ENCODE measurements around the gene HDDC3. TPM values are rescaled to one million over a fixed set of nuclear protein-coding genes. Genes with fewer than 3 reads are reported as not detected.

The HDDC3 gene
- total and polyA plus RNA-seq, 4 experiments from 2014 or later: 27.4 to 38.7 (median 31.4) TPM

DNA sequence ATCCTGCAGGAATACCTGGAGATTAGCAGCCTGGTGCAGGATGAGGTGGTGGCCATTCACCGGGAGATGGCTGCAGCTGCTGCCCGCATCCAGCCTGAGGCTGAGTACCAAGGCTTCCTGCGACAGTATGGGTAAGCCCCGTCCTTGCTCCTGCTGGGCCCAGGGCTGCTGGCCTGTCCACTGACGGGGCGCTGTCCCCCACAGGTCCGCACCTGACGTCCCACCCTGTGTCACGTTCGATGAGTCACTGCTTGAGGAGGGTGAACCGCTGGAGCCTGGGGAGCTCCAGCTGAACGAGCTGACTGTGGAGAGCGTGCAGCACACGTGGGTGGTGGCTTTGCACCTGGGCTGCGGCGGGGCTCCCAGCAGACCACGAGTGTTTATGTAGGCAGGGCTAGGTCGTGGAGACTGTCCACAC, 43.0 kb downstream of the HDDC3 start:
- Mint-ChIP-seq H3K27me3 (peaks cover 5 to 9% of the 10 kb centered on the region in 2 donors), H3K27ac (no peak overlapping the region), H3K4me1 (peaks cover 2 to 17% (median 8%) of the 10 kb centered on the region in 4 donors), H3K9me3 (peaks cover 0 to 2% (median 0%) of the 10 kb centered on the region in 8 donors), H3K36me3 (peaks cover 0 to 3% of the 10 kb centered on the region in 2 donors), H3K4me3 (no peak overlapping the region)
- intact Hi-C loops (cut with micrococcal nuclease): no loop called here
- no peak for DNase-seq
- H3K36me3 ChIP-seq (ENCODE audit: insufficient read depth, low read length): no peaks in the 10 kb centered on the region
- H3K27me3 ChIP-seq (ENCODE audit: insufficient read depth, low read length): no peaks in the 10 kb centered on the region
- no peak overlapping the region for H3K4me3 ChIP-seq (ENCODE audit: low read length in 2 of 2)
- H3K4me1 ChIP-seq (ENCODE audit: insufficient read depth, low read length): peaks cover 5% of the 10 kb centered on the region
- H3K9me3 ChIP-seq (ENCODE audit: control insufficient read depth in 1 of 2, low read length in 2 of 2): no peaks in the 10 kb centered on the region
- ChIA-PET POLR2A (ENCODE audit: partially characterized antibody) (no interaction called here), CTCF (ENCODE audit: partially characterized antibody) (interaction anchor here (6.2 kb wide), 1 partner anchor 240 kb away, joined by 118 read pairs; no protein-coding TSS in a partner anchor)
- H3K27ac ChIP-seq (ENCODE audit: low read depth, low read length): no peak overlapping the region

DNA sequence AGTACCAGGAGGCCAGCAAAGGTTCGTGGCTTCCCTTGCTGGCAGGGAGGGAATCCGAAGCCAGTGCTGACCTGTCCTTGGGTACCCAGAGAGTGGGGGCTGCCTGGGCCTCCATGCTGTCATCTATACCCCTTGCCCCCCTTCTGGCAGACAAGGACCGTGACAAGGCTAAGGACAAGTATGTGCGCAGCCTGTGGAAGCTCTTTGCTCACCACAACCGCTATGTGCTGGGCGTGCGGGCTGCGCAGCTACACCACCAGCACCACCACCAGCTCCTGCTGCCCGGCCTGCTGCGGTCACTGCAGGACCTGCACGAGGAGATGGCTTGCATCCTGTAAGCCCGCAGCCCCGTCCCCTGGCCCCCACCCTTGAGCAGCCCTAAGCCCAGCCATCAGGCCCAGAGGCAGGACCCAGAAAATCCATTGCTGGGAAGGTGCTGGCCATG, 45.3 kb downstream of the HDDC3 start:
- H3K4me3 Mint-ChIP-seq: no peak overlapping the region
- no peaks in the 10 kb centered on the region for H3K9me3 Mint-ChIP-seq
- CTCF ChIA-PET (ENCODE audit: partially characterized antibody): interaction anchor here (1.7 to 6.2 kb wide), 13 partner anchors 8 to 567 kb away, joined by 5 to 118 read pairs (median 19); partner anchors contain the start of genes HDDC3, MAN2A2 and UNC45A
- peaks cover 2 to 17% (median 8%) of the 10 kb centered on the region in 4 donors for H3K4me1 Mint-ChIP-seq
- Histone ChIP-seq H3K4me1 (ENCODE audit: insufficient read depth, low read length) (peaks cover 5% of the 10 kb centered on the region), H3K27me3 (ENCODE audit: insufficient read depth, low read length) (no peaks in the 10 kb centered on the region), H3K36me3 (ENCODE audit: insufficient read depth, low read length) (no peaks in the 10 kb centered on the region), H3K9me3 (ENCODE audit: control insufficient read depth in 1 of 2, low read length in 2 of 2) (no peaks in the 10 kb centered on the region), H3K27ac (ENCODE audit: low read depth, low read length) (no peak overlapping the region), H3K4me3 (ENCODE audit: low read length in 2 of 2) (no peak overlapping the region)
- DNase-seq: no peak
- POLR2A ChIA-PET (ENCODE audit: partially characterized antibody): interaction anchor here (2.6 to 2.8 kb wide), 2 partner anchors 16 to 45 kb away, joined by 8 to 9 read pairs; partner anchors contain the start of genes HDDC3 and MAN2A2
- H3K36me3 Mint-ChIP-seq: peaks cover 0 to 4% of the 10 kb centered on the region in 2 donors
- H3K27ac Mint-ChIP-seq: no peak overlapping the region
- intact Hi-C loops (cut with micrococcal nuclease): no loop called here
- peaks cover 5 to 9% of the 10 kb centered on the region in 2 donors for H3K27me3 Mint-ChIP-seq

DNA sequence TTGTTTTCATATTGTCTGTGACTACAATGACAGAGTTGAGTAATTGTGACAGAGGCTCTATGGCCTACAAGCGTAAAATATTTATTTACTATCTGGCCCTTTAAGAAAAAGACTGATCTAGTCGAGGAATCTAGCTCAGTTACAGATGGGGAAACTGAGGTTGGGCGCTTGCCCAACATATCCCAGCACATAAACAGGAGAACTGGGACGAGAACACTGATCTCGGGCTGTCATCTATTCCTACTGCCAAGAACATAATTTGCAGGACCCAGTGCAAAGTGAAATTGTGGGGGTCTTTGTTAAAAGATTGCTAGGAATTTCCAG, 46.1 kb downstream of the HDDC3 start:
- ChIA-PET POLR2A (ENCODE audit: partially characterized antibody) (interaction anchor here (1.2 to 2.8 kb wide), 5 partner anchors 17 to 241 kb away, joined by 3 to 9 read pairs (median 8); partner anchors contain the start of genes HDDC3, MAN2A2 and UNC45A), CTCF (ENCODE audit: partially characterized antibody) (interaction anchor here (0.7 to 6.2 kb wide), 47 partner anchors 9 to 593 kb away, joined by 3 to 118 read pairs (median 5); partner anchors contain the start of genes BLM, HDDC3, MAN2A2 and UNC45A)
- no peak overlapping the region for H3K27ac ChIP-seq (ENCODE audit: low read depth, low read length)
- no peak for DNase-seq
- no peak overlapping the region for H3K4me3 ChIP-seq (ENCODE audit: low read length in 2 of 2)
- H3K9me3 Mint-ChIP-seq: no peaks in the 10 kb centered on the region
- peaks cover 5% of the 10 kb centered on the region for H3K4me1 ChIP-seq (ENCODE audit: insufficient read depth, low read length)
- H3K4me3 Mint-ChIP-seq: peak overlapping the region in 1 of 8 donors; percentile 77
- no peaks in the 10 kb centered on the region for H3K27me3 ChIP-seq (ENCODE audit: insufficient read depth, low read length)
- H3K9me3 ChIP-seq (ENCODE audit: control insufficient read depth in 1 of 2, low read length in 2 of 2): no peaks in the 10 kb centered on the region
- H3K36me3 Mint-ChIP-seq: peaks cover 0 to 5% of the 10 kb centered on the region in 2 donors
- H3K4me1 Mint-ChIP-seq: peaks cover 2 to 17% (median 8%) of the 10 kb centered on the region in 4 donors
- peaks cover 5 to 9% of the 10 kb centered on the region in 2 donors for H3K27me3 Mint-ChIP-seq
- intact Hi-C loops (cut with micrococcal nuclease): loop anchor here (1.0 kb wide), 5 partner anchors 16 to 566 kb away; no protein-coding TSS in a partner anchor
- H3K27ac Mint-ChIP-seq: peak overlapping the region in 1 of 7 donors; percentile 60
- H3K36me3 ChIP-seq (ENCODE audit: insufficient read depth, low read length): no peaks in the 10 kb centered on the region

DNA sequence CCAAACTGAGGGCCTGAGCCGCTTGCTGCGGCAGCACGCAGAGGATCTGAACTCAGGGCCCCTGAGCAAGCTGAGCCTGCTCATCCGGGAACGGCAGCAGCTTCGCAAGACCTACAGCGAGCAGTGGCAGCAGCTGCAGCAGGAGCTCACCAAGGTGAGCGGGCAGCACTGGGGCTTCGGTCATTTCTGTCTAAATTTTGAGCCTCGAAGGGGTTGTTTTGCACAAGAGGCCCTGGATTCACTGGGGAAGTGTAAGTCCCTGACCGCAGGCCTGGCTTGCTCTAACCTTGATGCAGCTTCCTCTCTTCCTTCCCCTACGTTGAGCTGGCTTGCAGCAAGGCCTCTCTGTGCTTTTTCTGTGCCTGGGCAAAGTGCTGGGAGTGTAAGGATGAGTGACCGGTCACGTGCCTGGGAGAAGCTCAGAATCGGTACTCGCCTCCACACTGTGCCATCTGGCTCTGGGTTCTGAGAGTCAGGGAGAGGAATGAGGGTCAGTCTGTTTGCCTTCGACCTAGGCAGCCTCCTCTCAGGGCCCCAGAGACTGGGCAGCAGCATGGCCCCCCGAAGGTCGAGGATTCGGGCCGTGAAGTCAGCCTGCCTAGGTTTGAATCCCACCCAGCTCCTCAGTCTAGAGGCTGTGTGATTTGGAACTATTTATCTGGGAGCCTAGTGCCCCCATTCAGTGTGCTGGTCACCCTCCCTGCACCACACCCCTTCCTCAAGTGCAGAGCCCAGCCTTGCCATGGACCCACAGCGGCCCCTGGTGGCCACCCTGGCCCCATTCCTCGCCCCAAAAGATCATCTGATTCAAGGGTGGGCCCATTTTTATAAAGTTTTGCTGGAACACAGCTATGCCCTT, 46.7 kb downstream of the HDDC3 start:
- intact Hi-C loops (cut with micrococcal nuclease): loop anchor here (1.0 kb wide), 5 partner anchors 17 to 565 kb away; no protein-coding TSS in a partner anchor
- Mint-ChIP-seq H3K27ac (peak overlapping the region in 3 of 7 donors; percentile 30 to 72 (median 60)), H3K27me3 (peaks cover 5 to 9% of the 10 kb centered on the region in 2 donors), H3K36me3 (peaks cover 0 to 11% of the 10 kb centered on the region in 2 donors), H3K4me3 (peak overlapping the region in 2 of 8 donors; percentile 52 to 77), H3K9me3 (no peaks in the 10 kb centered on the region), H3K4me1 (peaks cover 2 to 17% (median 8%) of the 10 kb centered on the region in 4 donors)
- H3K9me3 ChIP-seq (ENCODE audit: control insufficient read depth in 1 of 2, low read length in 2 of 2): no peaks in the 10 kb centered on the region
- ChIA-PET CTCF (ENCODE audit: partially characterized antibody) (interaction anchor here (0.6 to 6.2 kb wide), 54 partner anchors 10 to 592 kb away, joined by 3 to 118 read pairs (median 5); partner anchors contain the start of genes BLM, HDDC3, MAN2A2 and UNC45A), POLR2A (ENCODE audit: partially characterized antibody) (interaction anchor here (1.2 to 2.8 kb wide), 8 partner anchors 14 to 240 kb away, joined by 3 to 9 read pairs (median 4); partner anchors contain the start of genes HDDC3, MAN2A2 and UNC45A)
- peaks cover 5% of the 10 kb centered on the region for H3K36me3 ChIP-seq (ENCODE audit: insufficient read depth, low read length)
- DNase-seq: peak; percentile 65 to 69 (median 66)
- H3K4me3 ChIP-seq (ENCODE audit: low read length in 2 of 2): no peak overlapping the region
- no peaks in the 10 kb centered on the region for H3K27me3 ChIP-seq (ENCODE audit: insufficient read depth, low read length)
- peaks cover 5% of the 10 kb centered on the region for H3K4me1 ChIP-seq (ENCODE audit: insufficient read depth, low read length)
- no peak overlapping the region for H3K27ac ChIP-seq (ENCODE audit: low read depth, low read length)

DNA sequence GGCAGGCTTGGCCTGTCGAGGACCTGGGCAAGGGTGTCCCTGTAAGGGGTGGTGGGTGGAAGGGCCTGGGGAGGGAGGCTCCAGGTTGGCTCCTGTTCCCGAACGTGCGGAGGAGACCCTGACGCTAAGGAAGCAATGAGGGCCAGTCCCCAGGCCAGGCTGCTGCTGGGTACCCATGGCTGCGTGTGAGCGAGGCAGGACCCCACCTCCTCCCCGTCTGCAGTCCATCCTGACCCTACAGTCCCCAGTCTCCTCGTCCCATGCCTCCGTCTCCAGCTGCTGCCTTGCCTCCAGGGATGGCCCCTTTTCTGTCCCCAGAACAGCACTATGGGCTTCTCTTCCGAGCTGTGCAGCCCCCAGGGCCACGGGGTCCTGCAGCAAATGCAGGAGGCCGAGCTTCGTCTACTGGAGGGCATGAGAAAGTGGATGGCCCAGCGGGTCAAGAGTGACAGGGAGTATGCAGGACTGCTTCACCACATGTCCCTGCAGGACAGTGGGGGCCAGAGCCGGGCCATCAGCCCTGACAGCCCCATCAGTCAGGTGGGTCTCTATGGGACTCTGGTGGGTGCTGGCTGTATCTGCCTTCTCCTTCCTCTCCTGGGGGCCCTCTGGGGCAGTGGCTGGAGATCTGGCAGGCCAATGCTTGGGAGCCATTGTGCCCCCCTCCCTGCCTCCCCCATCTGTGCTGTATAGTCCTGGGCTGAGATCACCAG, 47.5 kb downstream of the HDDC3 start:
- ChIA-PET CTCF (ENCODE audit: partially characterized antibody) (interaction anchor here (0.6 to 6.2 kb wide), 36 partner anchors 9 to 591 kb away, joined by 3 to 118 read pairs (median 6); partner anchors contain the start of genes BLM, HDDC3, MAN2A2 and UNC45A), POLR2A (ENCODE audit: partially characterized antibody) (interaction anchor here (1.2 to 2.8 kb wide), 7 partner anchors 13 to 237 kb away, joined by 3 to 9 read pairs (median 5); partner anchors contain the start of genes HDDC3, MAN2A2 and UNC45A)
- no peak overlapping the region for H3K27ac ChIP-seq (ENCODE audit: low read depth, low read length)
- DNase-seq: no peak
- intact Hi-C loops (cut with micrococcal nuclease): no loop called here
- H3K27me3 ChIP-seq (ENCODE audit: insufficient read depth, low read length): no peaks in the 10 kb centered on the region
- H3K9me3 Mint-ChIP-seq: no peaks in the 10 kb centered on the region
- peaks cover 12% of the 10 kb centered on the region for H3K36me3 ChIP-seq (ENCODE audit: insufficient read depth, low read length)
- peak overlapping the region in 2 of 8 donors; percentile 29 to 39 for H3K4me3 Mint-ChIP-seq
- peaks cover 2 to 17% (median 8%) of the 10 kb centered on the region in 4 donors for H3K4me1 Mint-ChIP-seq
- H3K27me3 Mint-ChIP-seq: peaks cover 5 to 9% of the 10 kb centered on the region in 2 donors
- H3K27ac Mint-ChIP-seq: peak overlapping the region in 3 of 7 donors; percentile 42 to 80 (median 46)
- H3K4me3 ChIP-seq (ENCODE audit: low read length in 2 of 2): no peak overlapping the region
- no peaks in the 10 kb centered on the region for H3K9me3 ChIP-seq (ENCODE audit: control insufficient read depth in 1 of 2, low read length in 2 of 2)
- peaks cover 0 to 15% of the 10 kb centered on the region in 2 donors for H3K36me3 Mint-ChIP-seq
- peaks cover 5% of the 10 kb centered on the region for H3K4me1 ChIP-seq (ENCODE audit: insufficient read depth, low read length)

DNA sequence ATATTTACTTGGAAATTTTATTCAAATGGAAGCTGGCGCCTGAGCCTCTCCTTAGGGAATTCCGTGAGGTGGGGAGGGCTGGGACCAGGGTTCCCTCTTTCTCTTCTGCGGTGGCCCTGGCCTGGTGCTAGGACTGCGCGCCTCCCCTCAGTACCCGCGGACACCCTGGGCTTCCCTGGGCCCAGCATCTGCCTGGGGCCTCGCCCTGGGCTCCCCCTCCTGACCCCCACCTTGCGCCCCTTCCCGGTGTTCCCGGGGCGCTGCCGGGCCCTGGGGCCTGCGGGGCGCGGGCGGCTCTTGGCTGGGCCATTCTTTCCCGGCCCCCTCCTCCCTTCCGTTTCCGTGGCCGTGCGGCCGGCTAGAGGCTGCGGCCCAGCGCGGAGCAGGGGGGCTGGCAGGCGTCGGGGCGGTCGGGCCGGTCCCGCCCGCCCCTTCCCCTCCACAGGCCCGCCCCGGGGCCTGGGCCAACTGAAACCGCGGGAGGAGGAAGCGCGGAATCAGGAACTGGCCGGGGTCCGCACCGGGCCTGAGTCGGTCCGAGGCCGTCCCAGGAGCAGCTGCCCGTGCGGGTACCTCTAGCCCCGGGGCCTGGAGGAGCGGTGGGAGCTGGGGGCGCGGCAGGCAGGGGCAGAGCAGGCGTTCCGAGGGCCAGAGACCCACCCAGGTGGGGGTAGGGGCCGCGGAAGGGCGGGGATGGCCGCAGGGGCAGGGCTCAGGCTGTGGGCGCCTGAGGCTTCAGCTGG, 48.2 kb downstream of the HDDC3 start, which contains the start of gene FES:
Gene FES, plus strand, starts transcription at position 529 of the 743 bp plus-strand sequence. CDS start 542 bp downstream, outside the sequence.
- no peak for DNase-seq
- Histone ChIP-seq H3K27ac (ENCODE audit: low read depth, low read length) (no peak within 1 kb of the TSS), H3K36me3 (ENCODE audit: insufficient read depth, low read length) (peaks cover 17% of the 10 kb centered on the region), H3K27me3 (ENCODE audit: insufficient read depth, low read length) (no peaks in the 10 kb centered on the region), H3K4me1 (ENCODE audit: insufficient read depth, low read length) (peaks cover 5% of the 10 kb centered on the region), H3K4me3 (ENCODE audit: low read length in 2 of 2) (no peak within 1 kb of the TSS), H3K9me3 (ENCODE audit: control insufficient read depth in 1 of 2, low read length in 2 of 2) (no peaks in the 10 kb centered on the region)
- peak within 1 kb of the TSS in 3 of 8 donors; percentile 29 to 52 (median 39) for H3K4me3 Mint-ChIP-seq
- peaks cover 3 to 22% of the 10 kb centered on the region in 2 donors for H3K36me3 Mint-ChIP-seq
- intact Hi-C loops (cut with micrococcal nuclease): no loop called here
- H3K4me1 Mint-ChIP-seq: peaks cover 2 to 17% (median 8%) of the 10 kb centered on the region in 4 donors
- no peaks in the 10 kb centered on the region for H3K9me3 Mint-ChIP-seq
- H3K27me3 Mint-ChIP-seq: peaks cover 5 to 9% of the 10 kb centered on the region in 2 donors
- H3K27ac Mint-ChIP-seq: peak within 1 kb of the TSS in 4 of 7 donors; percentile 27 to 80 (median 44)
- ChIA-PET CTCF (ENCODE audit: partially characterized antibody) (interaction anchor here (1.0 to 6.2 kb wide), 12 partner anchors 11 to 564 kb away, joined by 3 to 118 read pairs (median 12); partner anchors contain the start of genes BLM and MAN2A2), POLR2A (ENCODE audit: partially characterized antibody) (interaction anchor here (1.3 to 2.8 kb wide), 4 partner anchors 12 to 236 kb away, joined by 3 to 9 read pairs (median 8); partner anchors contain the start of genes HDDC3 and MAN2A2)
